Measurements from ENCODE around the gene SUPT5H.

Gene SUPT5H

GRCh38 chr19:39403331-39404312 is 41.8 kb upstream of the SUPT5H start:
- H3K9me3 ChIP-seq (ENCODE audit: control insufficient read depth in 2 of 2, low read length in 2 of 2), result no peaks in the 10 kb centered on the region
- peak overlapping the region; percentile 96 to 97 for H3K9ac ChIP-seq (ENCODE audit: low read length in 2 of 2)
- peak overlapping the region; percentile 100 for H3K27ac ChIP-seq (ENCODE audit: low read length)
- H3K4me3 ChIP-seq (ENCODE audit: low read length in 2 of 2), result peak overlapping the region; percentile 47 to 72
- no peaks in the 10 kb centered on the region for H3K27me3 ChIP-seq (ENCODE audit: control insufficient read depth in 1 of 2, insufficient read depth in 2 of 2, low read length in 2 of 2)
- H3K4me1 ChIP-seq (ENCODE audit: control insufficient read depth, insufficient read depth, low read length), result peaks cover 46% of the 10 kb centered on the region
- peaks cover 11 to 17% of the 10 kb centered on the region in 2 donors for H3K36me3 ChIP-seq (ENCODE audit: control insufficient read depth in 2 of 2, insufficient read depth in 2 of 2, low read length in 2 of 2)

DNA sequence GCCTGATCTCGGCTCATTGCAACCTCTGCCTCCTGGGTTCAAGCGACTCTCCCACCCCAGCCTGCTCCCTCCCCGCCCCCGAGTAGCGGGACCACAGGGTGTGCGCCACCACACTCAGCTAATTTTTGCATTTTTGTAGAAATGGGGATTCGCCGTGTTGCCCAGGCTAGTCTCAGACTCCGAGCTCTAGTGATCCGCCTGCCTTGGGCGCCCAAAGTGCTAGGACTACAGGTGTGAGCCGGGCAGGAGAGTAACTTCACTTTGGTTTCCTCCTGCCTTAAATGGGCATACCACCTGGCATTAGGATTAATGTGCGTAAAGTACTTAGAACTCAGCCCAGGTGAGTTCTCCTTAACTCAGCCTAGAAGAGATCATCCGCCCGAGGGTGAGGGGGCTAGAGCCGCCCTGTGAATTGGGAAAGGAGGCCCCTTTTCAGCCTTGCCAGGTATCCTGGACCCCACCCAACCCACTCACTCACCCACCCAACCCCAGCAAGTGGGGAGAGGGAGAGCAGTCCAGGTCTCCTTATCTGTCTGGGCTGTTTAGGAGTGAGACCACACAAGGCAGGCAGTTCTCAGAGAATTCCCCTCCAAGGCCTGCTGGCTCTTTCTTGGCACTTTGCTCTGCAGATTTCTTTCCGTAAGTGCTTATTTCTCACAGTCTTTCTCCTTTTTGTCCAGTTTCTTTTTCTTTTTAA is 40.0 kb upstream of the SUPT5H start:
- H3K27ac ChIP-seq (ENCODE audit: low read length), result peak overlapping the region; percentile 100
- H3K36me3 ChIP-seq (ENCODE audit: control insufficient read depth in 2 of 2, insufficient read depth in 2 of 2, low read length in 2 of 2), result peaks cover 11 to 20% of the 10 kb centered on the region in 2 donors
- H3K27me3 ChIP-seq (ENCODE audit: control insufficient read depth in 1 of 2, insufficient read depth in 2 of 2, low read length in 2 of 2), result no peaks in the 10 kb centered on the region
- H3K4me1 ChIP-seq (ENCODE audit: control insufficient read depth, insufficient read depth, low read length), result peaks cover 51% of the 10 kb centered on the region
- H3K4me3 ChIP-seq (ENCODE audit: low read length in 2 of 2), result peak overlapping the region; percentile 25 to 74
- no peaks in the 10 kb centered on the region for H3K9me3 ChIP-seq (ENCODE audit: control insufficient read depth in 2 of 2, low read length in 2 of 2)
- H3K9ac ChIP-seq (ENCODE audit: low read length in 2 of 2), result peak overlapping the region; percentile 90 to 96

- H3K4me1 ChIP-seq (ENCODE audit: control insufficient read depth, insufficient read depth, low read length), result peaks cover 55% of the 10 kb centered on the region
Measured at GRCh38 chr19:39405958-39406655, 39.3 kb upstream of the SUPT5H start.

DNA sequence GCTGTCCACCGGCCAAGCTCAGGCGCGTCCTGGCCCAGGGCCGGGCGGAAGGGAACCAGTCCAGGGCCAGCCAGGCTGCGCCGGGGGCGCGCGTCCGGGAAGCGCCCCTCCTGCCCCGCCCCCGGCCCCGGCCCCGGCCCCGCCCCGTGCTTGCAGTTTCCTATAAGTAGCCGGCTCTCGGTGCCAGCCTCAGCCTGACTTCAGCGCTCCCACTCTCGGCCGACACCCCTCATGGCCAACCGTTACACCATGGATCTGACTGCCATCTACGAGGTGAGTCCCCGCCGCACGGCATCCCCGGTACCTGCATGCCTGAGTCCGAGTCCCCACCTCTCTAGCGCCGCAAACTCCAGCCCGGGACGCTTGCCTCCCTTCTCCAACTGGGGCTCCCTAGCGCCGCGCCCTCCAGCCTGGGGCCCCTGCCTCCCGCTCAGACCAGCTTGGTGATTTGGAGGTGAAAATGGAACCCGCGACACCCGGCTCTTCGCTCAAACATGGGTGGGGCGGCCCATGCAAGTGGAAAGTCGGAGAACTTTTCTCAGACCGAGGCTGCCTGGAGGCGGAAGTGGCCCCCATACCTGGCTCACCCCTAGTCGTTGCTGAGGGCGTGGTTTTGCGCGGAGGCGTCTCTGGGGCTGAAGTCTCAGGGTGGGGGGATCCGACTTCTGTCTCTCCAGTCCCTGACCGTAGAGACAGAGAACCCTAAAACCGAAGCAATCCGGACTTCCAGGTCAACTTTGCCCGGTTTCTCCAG is 38.5 kb upstream of the SUPT5H start, which contains the start of gene ZFP36:
ZFP36 (plus strand) TSS at position 192 of the 754 bp plus-strand sequence; CDS start at position 250, 58 bp downstream.
- Histone ChIP-seq H3K4me1 (ENCODE audit: control insufficient read depth, insufficient read depth, low read length) (peaks cover 54% of the 10 kb centered on the region), H3K4me3 (ENCODE audit: low read length in 2 of 2) (peak within 1 kb of the TSS; percentile 96 to 100), H3K27ac (ENCODE audit: low read length) (peak within 1 kb of the TSS; percentile 100), H3K9me3 (ENCODE audit: control insufficient read depth in 2 of 2, low read length in 2 of 2) (no peaks in the 10 kb centered on the region), H3K27me3 (ENCODE audit: control insufficient read depth in 1 of 2, insufficient read depth in 2 of 2, low read length in 2 of 2) (no peaks in the 10 kb centered on the region), H3K9ac (ENCODE audit: low read length in 2 of 2) (peak within 1 kb of the TSS; percentile 99 to 100), H3K36me3 (ENCODE audit: control insufficient read depth in 2 of 2, insufficient read depth in 2 of 2, low read length in 2 of 2) (peaks cover 11 to 20% of the 10 kb centered on the region in 2 donors)

More at GRCh38 chr19:39405958-39406655, 39.3 kb upstream of the SUPT5H start:
- H3K36me3 ChIP-seq (ENCODE audit: control insufficient read depth in 2 of 2, insufficient read depth in 2 of 2, low read length in 2 of 2), result peaks cover 11 to 20% of the 10 kb centered on the region in 2 donors
- peak overlapping the region; percentile 66 to 74 for H3K4me3 ChIP-seq (ENCODE audit: low read length in 2 of 2)
- H3K9me3 ChIP-seq (ENCODE audit: control insufficient read depth in 2 of 2, low read length in 2 of 2), result no peaks in the 10 kb centered on the region
- no peaks in the 10 kb centered on the region for H3K27me3 ChIP-seq (ENCODE audit: control insufficient read depth in 1 of 2, insufficient read depth in 2 of 2, low read length in 2 of 2)
- peak overlapping the region; percentile 100 for H3K27ac ChIP-seq (ENCODE audit: low read length)
- peak overlapping the region; percentile 90 to 96 for H3K9ac ChIP-seq (ENCODE audit: low read length in 2 of 2)

DNA sequence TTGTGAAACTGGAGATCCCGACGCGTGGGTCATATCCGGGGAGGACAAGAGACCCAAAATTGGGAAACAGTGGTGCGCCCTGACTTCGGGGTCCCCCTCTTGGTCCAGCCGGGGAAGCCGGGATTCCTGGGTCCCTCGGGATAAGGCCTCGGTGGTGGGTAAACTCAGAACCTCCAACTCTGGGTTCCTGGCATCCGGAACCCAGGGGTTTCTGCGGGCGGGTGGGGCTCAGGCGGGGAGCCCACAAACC is 38.0 kb upstream of the SUPT5H start:
- H3K36me3 ChIP-seq (ENCODE audit: control insufficient read depth in 2 of 2, insufficient read depth in 2 of 2, low read length in 2 of 2), result peaks cover 11 to 20% of the 10 kb centered on the region in 2 donors
- peaks cover 49% of the 10 kb centered on the region for H3K4me1 ChIP-seq (ENCODE audit: control insufficient read depth, insufficient read depth, low read length)
- H3K9me3 ChIP-seq (ENCODE audit: control insufficient read depth in 2 of 2, low read length in 2 of 2), result no peaks in the 10 kb centered on the region
- peak overlapping the region; percentile 96 to 100 for H3K4me3 ChIP-seq (ENCODE audit: low read length in 2 of 2)
- peak overlapping the region; percentile 99 to 100 for H3K9ac ChIP-seq (ENCODE audit: low read length in 2 of 2)
- H3K27ac ChIP-seq (ENCODE audit: low read length), result peak overlapping the region; percentile 100
- no peaks in the 10 kb centered on the region for H3K27me3 ChIP-seq (ENCODE audit: control insufficient read depth in 1 of 2, insufficient read depth in 2 of 2, low read length in 2 of 2)

DNA sequence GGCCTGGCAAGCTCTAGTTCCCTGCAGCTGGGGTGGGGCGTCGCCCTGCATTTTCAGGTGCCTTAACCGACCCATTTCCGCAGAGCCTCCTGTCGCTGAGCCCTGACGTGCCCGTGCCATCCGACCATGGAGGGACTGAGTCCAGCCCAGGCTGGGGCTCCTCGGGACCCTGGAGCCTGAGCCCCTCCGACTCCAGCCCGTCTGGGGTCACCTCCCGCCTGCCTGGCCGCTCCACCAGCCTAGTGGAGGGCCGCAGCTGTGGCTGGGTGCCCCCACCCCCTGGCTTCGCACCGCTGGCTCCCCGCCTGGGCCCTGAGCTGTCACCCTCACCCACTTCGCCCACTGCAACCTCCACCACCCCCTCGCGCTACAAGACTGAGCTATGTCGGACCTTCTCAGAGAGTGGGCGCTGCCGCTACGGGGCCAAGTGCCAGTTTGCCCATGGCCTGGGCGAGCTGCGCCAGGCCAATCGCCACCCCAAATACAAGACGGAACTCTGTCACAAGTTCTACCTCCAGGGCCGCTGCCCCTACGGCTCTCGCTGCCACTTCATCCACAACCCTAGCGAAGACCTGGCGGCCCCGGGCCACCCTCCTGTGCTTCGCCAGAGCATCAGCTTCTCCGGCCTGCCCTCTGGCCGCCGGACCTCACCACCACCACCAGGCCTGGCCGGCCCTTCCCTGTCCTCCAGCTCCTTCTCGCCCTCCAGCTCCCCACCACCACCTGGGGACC is 37.6 kb upstream of the SUPT5H start:
- peak overlapping the region; percentile 100 for H3K27ac ChIP-seq (ENCODE audit: low read length)
- no peaks in the 10 kb centered on the region for H3K27me3 ChIP-seq (ENCODE audit: control insufficient read depth in 1 of 2, insufficient read depth in 2 of 2, low read length in 2 of 2)
- H3K36me3 ChIP-seq (ENCODE audit: control insufficient read depth in 2 of 2, insufficient read depth in 2 of 2, low read length in 2 of 2), result peaks cover 11 to 20% of the 10 kb centered on the region in 2 donors
- H3K9me3 ChIP-seq (ENCODE audit: control insufficient read depth in 2 of 2, low read length in 2 of 2), result no peaks in the 10 kb centered on the region
- peaks cover 46% of the 10 kb centered on the region for H3K4me1 ChIP-seq (ENCODE audit: control insufficient read depth, insufficient read depth, low read length)
- H3K9ac ChIP-seq (ENCODE audit: low read length in 2 of 2), result peak overlapping the region; percentile 99 to 100
- H3K4me3 ChIP-seq (ENCODE audit: low read length in 2 of 2), result peak overlapping the region; percentile 96 to 100

- peak overlapping the region; percentile 100 for H3K27ac ChIP-seq (ENCODE audit: low read length)
- peak overlapping the region; percentile 96 to 100 for H3K4me3 ChIP-seq (ENCODE audit: low read length in 2 of 2)
- H3K36me3 ChIP-seq (ENCODE audit: control insufficient read depth in 2 of 2, insufficient read depth in 2 of 2, low read length in 2 of 2), result peaks cover 11 to 20% of the 10 kb centered on the region in 2 donors
- no peaks in the 10 kb centered on the region for H3K27me3 ChIP-seq (ENCODE audit: control insufficient read depth in 1 of 2, insufficient read depth in 2 of 2, low read length in 2 of 2)
- H3K9ac ChIP-seq (ENCODE audit: low read length in 2 of 2), result peak overlapping the region; percentile 99 to 100
- H3K9me3 ChIP-seq (ENCODE audit: control insufficient read depth in 2 of 2, low read length in 2 of 2), result no peaks in the 10 kb centered on the region
- peaks cover 42% of the 10 kb centered on the region for H3K4me1 ChIP-seq (ENCODE audit: control insufficient read depth, insufficient read depth, low read length)
Measured at GRCh38 chr19:39408392-39409207, 36.8 kb upstream of the SUPT5H start.

DNA sequence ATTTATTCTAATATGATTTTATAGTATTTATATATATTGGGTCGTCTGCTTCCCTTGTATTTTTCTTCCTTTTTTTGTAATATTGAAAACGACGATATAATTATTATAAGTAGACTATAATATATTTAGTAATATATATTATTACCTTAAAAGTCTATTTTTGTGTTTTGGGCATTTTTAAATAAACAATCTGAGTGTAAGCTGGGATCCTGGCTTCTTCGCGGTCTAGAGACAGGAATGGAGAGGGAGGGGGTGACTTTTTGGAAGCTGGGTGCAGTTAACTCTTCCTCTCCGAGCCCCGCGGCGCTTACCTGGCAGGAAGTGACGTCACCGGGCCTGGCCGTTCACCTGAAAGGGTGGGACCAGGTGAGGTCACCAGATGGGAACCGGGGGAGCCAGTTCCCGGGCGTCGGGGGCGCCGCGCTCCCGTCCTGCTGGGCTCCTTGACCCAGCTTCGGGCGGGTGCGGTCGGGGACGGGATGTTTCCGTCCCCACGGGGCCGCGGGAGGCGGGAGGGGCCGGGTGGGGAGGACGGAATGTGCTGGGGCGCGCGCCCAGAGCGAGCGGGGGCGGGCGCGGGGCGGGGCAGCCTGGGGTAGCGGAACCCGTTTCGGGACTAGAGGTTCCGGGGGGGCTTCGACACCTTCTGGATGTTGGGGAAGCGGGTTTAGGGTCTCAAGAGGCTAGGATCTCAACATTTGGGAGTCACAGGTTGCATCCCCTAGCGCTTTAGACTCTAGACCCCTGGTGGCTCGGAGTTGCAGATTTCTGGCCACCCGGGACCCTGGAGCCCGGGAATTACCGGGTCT is 36.0 kb upstream of the SUPT5H start:
- Histone ChIP-seq H3K4me1 (ENCODE audit: control insufficient read depth, insufficient read depth, low read length) (peaks cover 46% of the 10 kb centered on the region), H3K4me3 (ENCODE audit: low read length in 2 of 2) (peak overlapping the region; percentile 96 to 100)

More for the DNA sequence above, 36.0 kb upstream of the SUPT5H start:
- Histone ChIP-seq H3K27me3 (ENCODE audit: control insufficient read depth in 1 of 2, insufficient read depth in 2 of 2, low read length in 2 of 2) (no peaks in the 10 kb centered on the region), H3K27ac (ENCODE audit: low read length) (peak overlapping the region; percentile 100), H3K9ac (ENCODE audit: low read length in 2 of 2) (peak overlapping the region; percentile 99 to 100), H3K9me3 (ENCODE audit: control insufficient read depth in 2 of 2, low read length in 2 of 2) (no peaks in the 10 kb centered on the region), H3K36me3 (ENCODE audit: control insufficient read depth in 2 of 2, insufficient read depth in 2 of 2, low read length in 2 of 2) (peaks cover 11 to 20% of the 10 kb centered on the region in 2 donors)
